ENCODE data around the gene TUT4. TPM values are rescaled to one million over a fixed set of nuclear protein-coding genes. Genes with fewer than 3 reads are reported as not detected.

Gene TUT4
- total and polyA plus RNA-seq, 4 donors: 16.4 to 142 (median 28.5) TPM

GRCh38 chr1:52435211-52435610, 117.7 kb downstream of the TUT4 start:
- Histone ChIP-seq H3K36me3 (ENCODE audit: control insufficient read depth in 4 of 4, insufficient read depth in 4 of 4, low read length in 4 of 4) (peaks cover 12 to 31% (median 22%) of the 10 kb centered on the region in 4 donors), H3K27me3 (ENCODE audit: control insufficient read depth in 3 of 3, insufficient read depth in 3 of 3, low read length in 2 of 3) (no peaks in the 10 kb centered on the region), H3K4me1 (ENCODE audit: control insufficient read depth in 5 of 5, insufficient read depth in 5 of 5, low read length in 5 of 5) (no peaks in the 10 kb centered on the region), H3K9ac (ENCODE audit: insufficient read depth in 1 of 2, low read length in 2 of 2) (no peak overlapping the region), H3K27ac (ENCODE audit: low read depth in 1 of 2, low read length in 1 of 2) (no peak overlapping the region), H3K9me3 (ENCODE audit: control insufficient read depth in 4 of 4, insufficient read depth in 3 of 4, low read length in 3 of 4) (no peaks in the 10 kb centered on the region), H3K4me3 (no peak overlapping the region)
- no peak for DNase-seq
- 94 to 97% methylated on average over 1 of the region's 1 CpG for WGBS, 2 donors
- TF ChIP-seq CTCF (IDR thresholded peaks at IDR 0.05; ENCODE audit: control extremely low read depth, extremely low read depth): no peak
- no peak for ATAC-seq (ENCODE audit: insufficient read depth, low FRiP score)

GRCh38 chr1:52432807-52433206, 120.1 kb downstream of the TUT4 start:
- DNase-seq: no peak
- no peak overlapping the region for H3K4me3 ChIP-seq
- no peak overlapping the region for H3K9ac ChIP-seq (ENCODE audit: insufficient read depth in 1 of 2, low read length in 2 of 2)
- H3K27ac ChIP-seq (ENCODE audit: low read depth in 1 of 2, low read length in 1 of 2): no peak overlapping the region
- WGBS, 2 donors: 91 to 93% methylated on average over 8 of the region's 8 CpGs
- no peak for TF ChIP-seq CTCF (IDR thresholded peaks at IDR 0.05; ENCODE audit: control extremely low read depth, extremely low read depth)
- no peaks in the 10 kb centered on the region for H3K9me3 ChIP-seq (ENCODE audit: control insufficient read depth in 4 of 4, insufficient read depth in 3 of 4, low read length in 3 of 4)
- no peaks in the 10 kb centered on the region for H3K27me3 ChIP-seq (ENCODE audit: control insufficient read depth in 3 of 3, insufficient read depth in 3 of 3, low read length in 2 of 3)
- H3K4me1 ChIP-seq (ENCODE audit: control insufficient read depth in 5 of 5, insufficient read depth in 5 of 5, low read length in 5 of 5): no peaks in the 10 kb centered on the region
- no peak for ATAC-seq (ENCODE audit: insufficient read depth, low FRiP score)
- peaks cover 13 to 28% (median 19%) of the 10 kb centered on the region in 4 donors for H3K36me3 ChIP-seq (ENCODE audit: control insufficient read depth in 4 of 4, insufficient read depth in 4 of 4, low read length in 4 of 4)

- H3K36me3 ChIP-seq (ENCODE audit: control insufficient read depth in 4 of 4, insufficient read depth in 4 of 4, low read length in 4 of 4): peaks cover 6 to 26% (median 13%) of the 10 kb centered on the region in 4 donors
- no peaks in the 10 kb centered on the region for H3K9me3 ChIP-seq (ENCODE audit: control insufficient read depth in 4 of 4, insufficient read depth in 3 of 4, low read length in 3 of 4)
- H3K27ac ChIP-seq (ENCODE audit: low read depth in 1 of 2, low read length in 1 of 2): no peak overlapping the region
- no peak for ATAC-seq (ENCODE audit: insufficient read depth, low FRiP score)
- 97 to 98% methylated on average over 1 of the region's 1 CpG for WGBS, 2 donors
- peaks cover 0 to 8% (median 0%) of the 10 kb centered on the region in 5 donors for H3K4me1 ChIP-seq (ENCODE audit: control insufficient read depth in 5 of 5, insufficient read depth in 5 of 5, low read length in 5 of 5)
- H3K9ac ChIP-seq (ENCODE audit: insufficient read depth in 1 of 2, low read length in 2 of 2): no peak overlapping the region
- DNase-seq: no peak
- no peak for TF ChIP-seq CTCF (IDR thresholded peaks at IDR 0.05; ENCODE audit: control extremely low read depth, extremely low read depth)
- H3K4me3 ChIP-seq: no peak overlapping the region
- H3K27me3 ChIP-seq (ENCODE audit: control insufficient read depth in 3 of 3, insufficient read depth in 3 of 3, low read length in 2 of 3): no peaks in the 10 kb centered on the region
Observed at GRCh38 chr1:52427152-52427551, 125.7 kb downstream of the TUT4 start.

- peak in 2 of 3 donors; percentile 22 to 40 for DNase-seq
- Histone ChIP-seq H3K27ac (ENCODE audit: low read depth in 1 of 2, low read length in 1 of 2) (no peak overlapping the region), H3K4me1 (ENCODE audit: control insufficient read depth in 5 of 5, insufficient read depth in 5 of 5, low read length in 5 of 5) (peaks cover 0 to 8% (median 0%) of the 10 kb centered on the region in 5 donors), H3K9me3 (ENCODE audit: control insufficient read depth in 4 of 4, insufficient read depth in 3 of 4, low read length in 3 of 4) (no peaks in the 10 kb centered on the region), H3K4me3 (no peak overlapping the region), H3K9ac (ENCODE audit: insufficient read depth in 1 of 2, low read length in 2 of 2) (no peak overlapping the region), H3K36me3 (ENCODE audit: control insufficient read depth in 4 of 4, insufficient read depth in 4 of 4, low read length in 4 of 4) (peaks cover 6 to 30% (median 11%) of the 10 kb centered on the region in 4 donors), H3K27me3 (ENCODE audit: control insufficient read depth in 3 of 3, insufficient read depth in 3 of 3, low read length in 2 of 3) (no peaks in the 10 kb centered on the region)
- TF ChIP-seq CTCF (IDR thresholded peaks at IDR 0.05; ENCODE audit: control extremely low read depth, extremely low read depth): no peak
- ATAC-seq (ENCODE audit: insufficient read depth, low FRiP score): no peak
- WGBS, 2 donors: 80 to 88% methylated on average over 3 of the region's 3 CpGs
Observed at GRCh38 chr1:52426371-52426770, 126.5 kb downstream of the TUT4 start.

Data from lung (tissue), 12 donors.